Measurements from ENCODE around the gene TJP2.

Gene TJP2

DNA sequence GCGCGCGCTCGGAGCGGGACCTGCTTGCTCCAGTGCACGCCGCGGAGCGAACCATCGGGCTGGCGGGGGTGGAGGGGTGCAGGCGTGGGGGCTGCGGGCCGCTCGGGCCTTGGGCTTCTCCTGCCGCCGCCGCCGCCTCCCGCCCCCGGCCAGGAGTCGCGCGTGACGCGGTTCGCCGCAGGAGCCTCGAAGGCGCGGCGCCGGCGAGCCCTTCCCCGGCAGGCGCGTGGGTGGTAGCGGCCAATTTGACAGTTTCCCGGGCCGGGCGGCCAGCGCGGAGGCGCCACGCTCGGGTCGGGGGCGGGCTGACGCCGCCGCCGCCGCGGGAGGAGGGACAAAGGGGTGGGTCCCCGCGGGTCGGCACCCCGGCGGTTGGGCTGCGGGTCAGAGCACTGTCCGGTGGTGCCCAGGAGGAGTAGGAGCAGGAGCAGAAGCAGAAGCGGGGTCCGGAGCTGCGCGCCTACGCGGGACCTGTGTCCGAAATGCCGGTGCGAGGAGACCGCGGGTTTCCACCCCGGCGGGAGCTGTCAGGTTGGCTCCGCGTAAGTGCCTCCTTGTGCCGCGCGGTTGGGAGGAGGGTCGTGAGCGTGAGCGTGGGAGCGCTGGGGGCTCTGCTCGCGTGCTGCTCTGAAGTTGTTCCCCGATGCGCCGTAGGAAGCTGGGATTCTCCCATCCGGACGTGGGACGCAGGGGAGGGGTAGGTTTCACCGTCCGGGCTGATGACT lies at the start of gene TJP2 (continued):
- no peak for TF ChIP-seq ZNF596 (tag by site-specific recombination; IDR thresholded peaks at IDR 0.05)
- no peak for TF ChIP-seq SCRT1 (tag by site-specific recombination; IDR thresholded peaks at IDR 0.05; ENCODE audit: borderline replicate concordance)
- TF ChIP-seq KLF1 (tag by site-specific recombination; IDR thresholded peaks at IDR 0.05): peak; percentile 35; the same call in 1 of the 2 replicates
- TF ChIP-seq ZNF202 (tag by site-specific recombination; IDR thresholded peaks at IDR 0.05; ENCODE audit: borderline replicate concordance): no peak
- no peak for TF ChIP-seq KLF8 (tag by site-specific recombination; IDR thresholded peaks at IDR 0.05)
- no peak for TF ChIP-seq HOXD13 (CRISPR knock-in tag; IDR thresholded peaks at IDR 0.05; ENCODE audit: borderline replicate concordance)
- TF ChIP-seq, protein P1, sequence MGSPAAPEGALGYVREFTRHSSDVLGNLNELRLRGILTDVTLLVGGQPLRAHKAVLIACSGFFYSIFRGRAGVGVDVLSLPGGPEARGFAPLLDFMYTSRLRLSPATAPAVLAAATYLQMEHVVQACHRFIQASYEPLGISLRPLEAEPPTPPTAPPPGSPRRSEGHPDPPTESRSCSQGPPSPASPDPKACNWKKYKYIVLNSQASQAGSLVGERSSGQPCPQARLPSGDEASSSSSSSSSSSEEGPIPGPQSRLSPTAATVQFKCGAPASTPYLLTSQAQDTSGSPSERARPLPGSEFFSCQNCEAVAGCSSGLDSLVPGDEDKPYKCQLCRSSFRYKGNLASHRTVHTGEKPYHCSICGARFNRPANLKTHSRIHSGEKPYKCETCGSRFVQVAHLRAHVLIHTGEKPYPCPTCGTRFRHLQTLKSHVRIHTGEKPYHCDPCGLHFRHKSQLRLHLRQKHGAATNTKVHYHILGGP (tag by site-specific recombination; IDR thresholded peaks at IDR 0.05): no peak
- no peak for TF ChIP-seq ZNF48 (tag by site-specific recombination; IDR thresholded peaks at IDR 0.05)
- no peak for TF ChIP-seq ZNF791 (tag by site-specific recombination; IDR thresholded peaks at IDR 0.05)
- TF ChIP-seq ZNF133 (tag by site-specific recombination; IDR thresholded peaks at IDR 0.05): no peak
- TF ChIP-seq, protein P2, sequence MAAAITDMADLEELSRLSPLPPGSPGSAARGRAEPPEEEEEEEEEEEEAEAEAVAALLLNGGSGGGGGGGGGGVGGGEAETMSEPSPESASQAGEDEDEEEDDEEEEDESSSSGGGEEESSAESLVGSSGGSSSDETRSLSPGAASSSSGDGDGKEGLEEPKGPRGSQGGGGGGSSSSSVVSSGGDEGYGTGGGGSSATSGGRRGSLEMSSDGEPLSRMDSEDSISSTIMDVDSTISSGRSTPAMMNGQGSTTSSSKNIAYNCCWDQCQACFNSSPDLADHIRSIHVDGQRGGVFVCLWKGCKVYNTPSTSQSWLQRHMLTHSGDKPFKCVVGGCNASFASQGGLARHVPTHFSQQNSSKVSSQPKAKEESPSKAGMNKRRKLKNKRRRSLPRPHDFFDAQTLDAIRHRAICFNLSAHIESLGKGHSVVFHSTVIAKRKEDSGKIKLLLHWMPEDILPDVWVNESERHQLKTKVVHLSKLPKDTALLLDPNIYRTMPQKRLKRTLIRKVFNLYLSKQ (tag by site-specific recombination; IDR thresholded peaks at IDR 0.05; ENCODE audit: borderline replicate concordance): no peak
- no peak for TF ChIP-seq ZNF843 (tag by site-specific recombination; IDR thresholded peaks at IDR 0.05)
- TF ChIP-seq, protein P3, sequence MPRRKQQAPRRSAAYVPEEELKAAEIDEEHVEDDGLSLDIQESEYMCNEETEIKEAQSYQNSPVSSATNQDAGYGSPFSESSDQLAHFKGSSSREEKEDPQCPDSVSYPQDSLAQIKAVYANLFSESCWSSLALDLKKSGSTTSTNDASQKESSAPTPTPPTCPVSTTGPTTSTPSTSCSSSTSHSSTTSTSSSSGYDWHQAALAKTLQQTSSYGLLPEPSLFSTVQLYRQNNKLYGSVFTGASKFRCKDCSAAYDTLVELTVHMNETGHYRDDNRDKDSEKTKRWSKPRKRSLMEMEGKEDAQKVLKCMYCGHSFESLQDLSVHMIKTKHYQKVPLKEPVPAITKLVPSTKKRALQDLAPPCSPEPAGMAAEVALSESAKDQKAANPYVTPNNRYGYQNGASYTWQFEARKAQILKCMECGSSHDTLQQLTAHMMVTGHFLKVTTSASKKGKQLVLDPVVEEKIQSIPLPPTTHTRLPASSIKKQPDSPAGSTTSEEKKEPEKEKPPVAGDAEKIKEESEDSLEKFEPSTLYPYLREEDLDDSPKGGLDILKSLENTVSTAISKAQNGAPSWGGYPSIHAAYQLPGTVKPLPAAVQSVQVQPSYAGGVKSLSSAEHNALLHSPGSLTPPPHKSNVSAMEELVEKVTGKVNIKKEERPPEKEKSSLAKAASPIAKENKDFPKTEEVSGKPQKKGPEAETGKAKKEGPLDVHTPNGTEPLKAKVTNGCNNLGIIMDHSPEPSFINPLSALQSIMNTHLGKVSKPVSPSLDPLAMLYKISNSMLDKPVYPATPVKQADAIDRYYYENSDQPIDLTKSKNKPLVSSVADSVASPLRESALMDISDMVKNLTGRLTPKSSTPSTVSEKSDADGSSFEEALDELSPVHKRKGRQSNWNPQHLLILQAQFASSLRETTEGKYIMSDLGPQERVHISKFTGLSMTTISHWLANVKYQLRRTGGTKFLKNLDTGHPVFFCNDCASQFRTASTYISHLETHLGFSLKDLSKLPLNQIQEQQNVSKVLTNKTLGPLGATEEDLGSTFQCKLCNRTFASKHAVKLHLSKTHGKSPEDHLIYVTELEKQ (tag by site-specific recombination; IDR thresholded peaks at IDR 0.05; ENCODE audit: borderline replicate concordance): no peak
- TF ChIP-seq GLIS1 (tag by site-specific recombination; IDR thresholded peaks at IDR 0.05): 0 out of 2 replicates have a peak, but pooled peaks have one; percentile 7
- TF ChIP-seq ZNF416 (tag by site-specific recombination; IDR thresholded peaks at IDR 0.05): no peak
- 0 out of 2 replicates have a peak, but pooled peaks have one; percentile 25 for TF ChIP-seq ZEB2 (tag by site-specific recombination; IDR thresholded peaks at IDR 0.05)
- TF ChIP-seq, protein P4, sequence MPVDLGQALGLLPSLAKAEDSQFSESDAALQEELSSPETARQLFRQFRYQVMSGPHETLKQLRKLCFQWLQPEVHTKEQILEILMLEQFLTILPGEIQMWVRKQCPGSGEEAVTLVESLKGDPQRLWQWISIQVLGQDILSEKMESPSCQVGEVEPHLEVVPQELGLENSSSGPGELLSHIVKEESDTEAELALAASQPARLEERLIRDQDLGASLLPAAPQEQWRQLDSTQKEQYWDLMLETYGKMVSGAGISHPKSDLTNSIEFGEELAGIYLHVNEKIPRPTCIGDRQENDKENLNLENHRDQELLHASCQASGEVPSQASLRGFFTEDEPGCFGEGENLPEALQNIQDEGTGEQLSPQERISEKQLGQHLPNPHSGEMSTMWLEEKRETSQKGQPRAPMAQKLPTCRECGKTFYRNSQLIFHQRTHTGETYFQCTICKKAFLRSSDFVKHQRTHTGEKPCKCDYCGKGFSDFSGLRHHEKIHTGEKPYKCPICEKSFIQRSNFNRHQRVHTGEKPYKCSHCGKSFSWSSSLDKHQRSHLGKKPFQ (tag by site-specific recombination; IDR thresholded peaks at IDR 0.05): no peak
- no peak for TF ChIP-seq ZNF423 (tag by site-specific recombination; IDR thresholded peaks at IDR 0.05)
- no peak for TF ChIP-seq ZNF776 (tag by site-specific recombination; IDR thresholded peaks at IDR 0.05; ENCODE audit: borderline replicate concordance)
- TF ChIP-seq RBAK (tag by site-specific recombination; IDR thresholded peaks at IDR 0.05): no peak
- TF ChIP-seq, protein P5, sequence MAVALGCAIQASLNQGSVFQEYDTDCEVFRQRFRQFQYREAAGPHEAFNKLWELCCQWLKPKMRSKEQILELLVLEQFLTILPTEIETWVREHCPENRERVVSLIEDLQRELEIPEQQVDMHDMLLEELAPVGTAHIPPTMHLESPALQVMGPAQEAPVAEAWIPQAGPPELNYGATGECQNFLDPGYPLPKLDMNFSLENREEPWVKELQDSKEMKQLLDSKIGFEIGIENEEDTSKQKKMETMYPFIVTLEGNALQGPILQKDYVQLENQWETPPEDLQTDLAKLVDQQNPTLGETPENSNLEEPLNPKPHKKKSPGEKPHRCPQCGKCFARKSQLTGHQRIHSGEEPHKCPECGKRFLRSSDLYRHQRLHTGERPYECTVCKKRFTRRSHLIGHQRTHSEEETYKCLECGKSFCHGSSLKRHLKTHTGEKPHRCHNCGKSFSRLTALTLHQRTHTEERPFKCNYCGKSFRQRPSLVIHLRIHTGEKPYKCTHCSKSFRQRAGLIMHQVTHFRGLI (tag by site-specific recombination; IDR thresholded peaks at IDR 0.05): peak; percentile 55; the same call in 1 of the 2 replicates
- no peak for TF ChIP-seq ZNF510 (tag by site-specific recombination; IDR thresholded peaks at IDR 0.05; ENCODE audit: insufficient replicate concordance)
- TF ChIP-seq ZNF404 (tag by site-specific recombination; IDR thresholded peaks at IDR 0.05): no peak
